PFSK-1 (cell line): ENCODE results near the gene MYO7A.

ENCODE experiments used
- FOXP2 ChIP-seq: optimal IDR thresholded peaks from 2 replicates; pipeline ENCODE3; 2011; ENCODE audit warnings: borderline replicate concordance, control low read depth, inconsistent platforms; ENCODE audit not compliant: insufficient read depth; ENCODE audit errors: extremely low read length, extremely low read depth
- POLR2AphosphoS5 ChIP-seq: IDR thresholded peaks from 2 replicates; pipeline ENCODE4 v1.6.1; 2012; ENCODE audit warnings: low read depth, mild to moderate bottlenecking, control low read depth, low read length, moderate library complexity
- SIN3A ChIP-seq: IDR thresholded peaks from 2 replicates; pipeline ENCODE4 v1.6.1; 2012; ENCODE audit warnings: mild to moderate bottlenecking, low read length, moderate library complexity, borderline replicate concordance; ENCODE audit not compliant: insufficient read depth
- TAF1 ChIP-seq: IDR thresholded peaks from 2 replicates; pipeline ENCODE4 v1.6.1; 2012; ENCODE audit warnings: low read length, control low read depth, borderline replicate concordance; ENCODE audit not compliant: insufficient read depth
- TF ChIP-seq, protein P1 (sequence below), 2 experiments: IDR thresholded peaks; 2 replicates each; pipeline versions ENCODE4 v1.6.1 to v1.8.0; 2011 to 2012; ENCODE audit warnings: low read depth in 2 of 2, low read length in 2 of 2, control low read depth in 1 of 2, inconsistent platforms in 1 of 2, mild to moderate bottlenecking in 1 of 2, moderate library complexity in 1 of 2; ENCODE audit not compliant: insufficient read depth in 1 of 2

Gene MYO7A

DNA sequence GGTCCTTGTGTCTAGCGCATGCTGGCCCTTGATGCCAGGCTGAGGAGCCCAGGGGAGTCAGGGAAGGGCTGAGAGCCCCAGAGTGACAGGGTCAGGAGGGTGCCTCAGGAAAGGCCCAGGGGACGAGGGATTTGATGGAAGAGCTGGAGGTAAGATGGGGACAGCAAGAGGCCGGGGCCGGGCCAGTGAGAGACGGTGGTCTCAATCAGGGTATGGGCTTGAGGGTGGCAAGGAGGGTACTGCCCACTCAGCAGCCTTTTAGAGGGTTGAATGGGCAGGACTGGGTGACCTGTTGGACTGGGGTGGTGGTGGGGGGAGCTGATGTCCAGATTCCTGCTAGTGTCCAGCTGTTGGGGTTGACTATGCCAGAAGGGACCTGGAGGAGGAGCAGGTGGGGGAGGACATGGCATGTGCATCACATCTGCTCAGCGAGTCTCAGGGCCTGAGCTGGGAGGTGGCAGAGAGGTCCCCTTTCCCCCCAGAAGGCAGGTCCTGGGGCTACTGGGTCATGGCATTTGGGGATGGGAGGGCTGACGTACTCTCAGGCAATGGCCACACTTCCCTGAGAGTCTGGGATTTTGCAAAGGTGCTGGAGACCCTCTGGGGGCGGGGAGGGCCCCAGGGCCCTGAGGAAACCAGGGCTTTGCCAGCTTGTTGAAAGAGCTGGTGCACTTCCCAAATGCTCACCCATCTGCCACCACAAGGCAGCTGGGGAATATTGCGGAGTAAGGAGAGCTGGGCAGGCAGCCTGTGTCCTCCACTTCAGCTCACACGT lies 18.4 kb downstream of the MYO7A start:
- TF ChIP-seq, protein P1, sequence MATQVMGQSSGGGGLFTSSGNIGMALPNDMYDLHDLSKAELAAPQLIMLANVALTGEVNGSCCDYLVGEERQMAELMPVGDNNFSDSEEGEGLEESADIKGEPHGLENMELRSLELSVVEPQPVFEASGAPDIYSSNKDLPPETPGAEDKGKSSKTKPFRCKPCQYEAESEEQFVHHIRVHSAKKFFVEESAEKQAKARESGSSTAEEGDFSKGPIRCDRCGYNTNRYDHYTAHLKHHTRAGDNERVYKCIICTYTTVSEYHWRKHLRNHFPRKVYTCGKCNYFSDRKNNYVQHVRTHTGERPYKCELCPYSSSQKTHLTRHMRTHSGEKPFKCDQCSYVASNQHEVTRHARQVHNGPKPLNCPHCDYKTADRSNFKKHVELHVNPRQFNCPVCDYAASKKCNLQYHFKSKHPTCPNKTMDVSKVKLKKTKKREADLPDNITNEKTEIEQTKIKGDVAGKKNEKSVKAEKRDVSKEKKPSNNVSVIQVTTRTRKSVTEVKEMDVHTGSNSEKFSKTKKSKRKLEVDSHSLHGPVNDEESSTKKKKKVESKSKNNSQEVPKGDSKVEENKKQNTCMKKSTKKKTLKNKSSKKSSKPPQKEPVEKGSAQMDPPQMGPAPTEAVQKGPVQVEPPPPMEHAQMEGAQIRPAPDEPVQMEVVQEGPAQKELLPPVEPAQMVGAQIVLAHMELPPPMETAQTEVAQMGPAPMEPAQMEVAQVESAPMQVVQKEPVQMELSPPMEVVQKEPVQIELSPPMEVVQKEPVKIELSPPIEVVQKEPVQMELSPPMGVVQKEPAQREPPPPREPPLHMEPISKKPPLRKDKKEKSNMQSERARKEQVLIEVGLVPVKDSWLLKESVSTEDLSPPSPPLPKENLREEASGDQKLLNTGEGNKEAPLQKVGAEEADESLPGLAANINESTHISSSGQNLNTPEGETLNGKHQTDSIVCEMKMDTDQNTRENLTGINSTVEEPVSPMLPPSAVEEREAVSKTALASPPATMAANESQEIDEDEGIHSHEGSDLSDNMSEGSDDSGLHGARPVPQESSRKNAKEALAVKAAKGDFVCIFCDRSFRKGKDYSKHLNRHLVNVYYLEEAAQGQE (IDR thresholded peaks at IDR 0.05; ENCODE audit: insufficient read depth in 1 of 2, low read depth in 2 of 2, low read length in 2 of 2), result no peak
- TF ChIP-seq SIN3A (no peak), TAF1 (no peak), FOXP2 (no peak), POLR2AphosphoS5 (no peak)

DNA sequence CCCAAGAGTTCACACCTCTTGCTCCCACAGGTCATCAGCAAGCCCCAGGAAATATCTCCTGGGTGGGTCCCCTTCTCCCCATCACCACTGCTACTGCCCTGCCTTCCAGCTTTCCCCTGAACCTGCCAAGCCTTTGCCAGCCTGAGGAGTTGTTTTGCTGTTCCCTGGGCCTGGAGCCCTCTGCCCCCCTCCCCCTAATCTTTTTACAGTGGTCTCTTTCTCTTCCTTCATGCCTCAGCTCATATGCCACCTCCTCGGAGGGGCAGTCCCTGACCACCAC lies 18.9 kb downstream of the MYO7A start:
- no peak for TF ChIP-seq TAF1
- no peak for TF ChIP-seq POLR2AphosphoS5

DNA sequence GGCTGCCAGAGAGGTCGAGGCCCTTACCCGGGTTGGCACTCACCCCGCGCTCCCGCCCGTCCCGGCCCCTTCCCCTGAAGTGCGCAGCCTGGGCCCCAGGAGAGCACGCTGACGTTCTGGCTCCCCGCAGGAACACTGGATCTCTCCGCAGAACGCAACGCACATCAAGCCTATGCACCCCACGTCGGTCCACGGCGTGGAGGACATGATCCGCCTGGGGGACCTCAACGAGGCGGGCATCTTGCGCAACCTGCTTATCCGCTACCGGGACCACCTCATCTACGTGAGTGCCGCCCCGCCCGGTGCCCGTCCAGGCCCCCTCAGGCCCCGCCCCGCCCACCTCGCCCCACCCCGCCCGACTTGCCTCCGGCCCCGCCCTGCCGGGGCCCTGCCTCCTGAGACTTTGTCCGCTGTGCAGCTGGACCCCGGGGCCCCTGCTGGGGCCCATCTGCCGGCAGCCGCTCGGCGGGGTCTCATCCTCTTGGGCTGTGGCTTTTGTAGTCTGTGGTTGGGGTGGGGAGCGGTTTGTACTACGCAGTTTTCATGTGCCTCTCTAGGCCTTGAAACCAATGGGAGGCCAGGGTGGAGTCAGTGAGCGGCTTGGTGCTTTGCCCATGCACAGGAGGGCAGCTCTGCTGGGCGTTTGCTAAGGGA lies 19.7 kb downstream of the MYO7A start:
- TF ChIP-seq, protein P1 (IDR thresholded peaks at IDR 0.05; ENCODE audit: insufficient read depth in 1 of 2, low read depth in 2 of 2, low read length in 2 of 2), result no peak
- TF ChIP-seq SIN3A (no peak), POLR2AphosphoS5 (no peak), TAF1 (no peak), FOXP2 (no peak)

DNA sequence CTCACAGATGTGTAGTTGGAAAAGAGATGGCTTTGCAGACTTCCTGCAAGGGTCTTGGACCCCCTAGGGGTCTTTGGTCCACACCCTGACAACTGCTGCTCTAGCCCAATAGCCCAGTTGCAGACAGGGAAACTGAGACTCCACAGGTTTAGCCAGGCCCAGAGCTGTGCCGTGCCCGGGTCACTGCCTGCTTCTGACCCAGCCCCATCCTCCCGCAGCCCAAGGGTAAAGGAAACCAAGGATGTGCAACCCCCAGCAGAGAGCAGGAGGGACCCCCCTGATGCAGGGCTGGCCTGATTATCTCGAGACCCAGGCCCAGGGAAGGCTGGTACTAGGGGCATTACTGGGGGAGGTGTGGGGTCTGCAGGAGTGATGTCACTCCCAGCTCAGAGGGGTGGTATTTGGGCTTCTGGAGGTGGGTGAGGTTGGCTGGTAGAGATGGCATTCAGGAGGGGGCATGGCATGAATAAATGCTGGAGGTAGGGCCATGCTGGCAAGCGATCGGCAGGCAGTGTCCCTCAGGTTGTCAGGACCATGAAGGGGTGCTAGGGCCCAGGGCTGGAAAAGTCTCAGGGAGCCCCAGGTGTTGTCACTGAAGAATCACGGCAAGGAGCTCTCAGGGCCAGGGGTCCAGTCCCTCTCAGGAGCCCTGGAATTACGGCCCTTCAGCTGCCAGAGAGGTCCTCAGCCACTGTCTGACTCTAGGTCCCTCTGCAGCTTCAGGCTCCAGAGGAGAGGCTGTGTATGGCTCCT lies 21.1 kb downstream of the MYO7A start:
- TF ChIP-seq, protein P1 (IDR thresholded peaks at IDR 0.05; ENCODE audit: insufficient read depth in 1 of 2, low read depth in 2 of 2, low read length in 2 of 2), result no peak
- TF ChIP-seq SIN3A (no peak), TAF1 (no peak), POLR2AphosphoS5 (no peak), FOXP2 (no peak)

DNA sequence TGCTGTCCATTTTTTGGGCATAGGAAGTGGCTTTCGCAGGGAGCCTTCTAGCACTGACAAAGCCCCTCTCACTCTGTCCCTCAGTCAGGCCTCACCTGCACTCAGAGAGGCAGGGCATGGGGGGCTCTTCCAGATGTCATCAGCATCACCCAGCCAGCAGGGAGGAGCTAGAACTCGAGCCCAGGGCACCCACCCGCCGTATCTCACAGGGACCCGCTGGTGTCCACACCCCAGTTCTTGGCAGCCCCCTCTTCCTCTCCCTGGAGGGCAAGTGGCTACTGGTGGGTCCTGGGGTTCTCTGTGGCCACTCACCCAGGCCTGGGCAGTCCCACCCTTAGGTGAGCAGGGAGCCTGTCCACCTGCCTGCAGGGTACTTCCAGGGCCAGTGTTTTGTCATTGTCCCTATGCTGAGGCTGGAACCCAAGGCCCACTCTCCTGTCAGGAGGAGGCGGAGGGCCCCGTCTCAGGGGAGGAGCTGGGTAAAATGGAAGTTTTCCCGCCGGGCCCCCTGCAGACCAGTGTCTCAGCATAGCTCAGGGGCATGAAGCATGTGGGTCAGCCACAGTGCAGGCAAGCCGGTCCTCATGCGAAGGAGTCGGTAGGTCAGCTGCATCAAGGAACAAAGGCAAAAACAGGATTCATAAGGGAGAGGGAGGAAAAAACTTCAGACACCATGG lies 21.8 kb downstream of the MYO7A start:
- no peak for TF ChIP-seq SIN3A
- no peak for TF ChIP-seq TAF1
- TF ChIP-seq, protein P1 (IDR thresholded peaks at IDR 0.05; ENCODE audit: insufficient read depth in 1 of 2, low read depth in 2 of 2, low read length in 2 of 2), result no peak
- TF ChIP-seq FOXP2, result no peak
- no peak for TF ChIP-seq POLR2AphosphoS5
